Aorta (tissue), 5 donors: ENCODE results near the gene AP3B2. TPM values are rescaled to one million over a fixed set of nuclear protein-coding genes. Genes with fewer than 3 reads are reported as not detected.
A peak's percentile ranks its signal among the peaks of the same experiment; 100 is the strongest.

ENCODE experiments used
- ATAC-seq: fragments of 200-7000 bp; cut with Tn5 transposase; one replicate; pipeline ENCODE4 v1.9.1; 2022; ENCODE audit warnings: moderate library complexity; ENCODE audit not compliant: low FRiP score
- DNase-seq, 2 donors: peaks; one replicate each; pipeline ENCODE4 v3.0.0-alpha.2; 2020
- H3K27ac ChIP-seq, 2 donors: one replicate each; pipeline ENCODE4 v1.5.1; 2013; ENCODE audit warnings: low read length in 2 of 2, mild to moderate bottlenecking in 2 of 2, moderate library complexity in 2 of 2, control low read depth in 1 of 2, inconsistent platforms in 1 of 2, low read depth in 1 of 2
- H3K27me3 ChIP-seq, 2 donors: one replicate each; pipeline ENCODE4 v1.6.1; 2013; ENCODE audit warnings: control low read depth in 1 of 2, low read length in 1 of 2, mild to moderate bottlenecking in 1 of 2, moderate library complexity in 1 of 2; ENCODE audit not compliant: insufficient read depth in 2 of 2, control insufficient read depth in 1 of 2
- H3K36me3 ChIP-seq, 2 donors: one replicate each; pipeline ENCODE4 v1.6.1; 2013; ENCODE audit warnings: control low read depth in 1 of 2, low read length in 1 of 2, mild to moderate bottlenecking in 1 of 2; ENCODE audit not compliant: insufficient read depth in 2 of 2, control insufficient read depth in 1 of 2
- H3K4me1 ChIP-seq, 2 donors: one replicate each; pipeline ENCODE4 v1.6.1; 2013; ENCODE audit warnings: low read length in 2 of 2, control low read depth in 1 of 2, mild to moderate bottlenecking in 1 of 2, moderate library complexity in 1 of 2; ENCODE audit not compliant: insufficient read depth in 2 of 2, control insufficient read depth in 1 of 2
- H3K4me3 ChIP-seq, 2 donors: one replicate each; pipeline ENCODE4 v1.5.1; 2013; ENCODE audit warnings: low read length in 2 of 2, control low read depth in 1 of 2, mild to moderate bottlenecking in 1 of 2
- H3K9me3 ChIP-seq: one replicate; pipeline ENCODE4 v1.6.1; 2013; ENCODE audit warnings: mild to moderate bottlenecking, low read length; ENCODE audit not compliant: control insufficient read depth
- WGBS, 2 donors: extraction: QIAGEN DNeasy Blood & Tissue Kit; methylation state at CpG; one replicate each; pipeline ENCODE4 v1.1.7; 2013; 5-methylcytosine and 5-hydroxymethylcytosine counted together
- intact Hi-C, 2 donors: fragments of 100-400 bp; cut with DNase I; formaldehyde crosslinking; loops; one replicate each; pipeline versions ENCODE4 v1.14.2 to v1.15.0; 2022
- polyA plus RNA-seq, 2 donors: library from polyadenylated mRNA; stranded (reverse); fragments of 200-250 nt; gene quantifications; one replicate each; pipeline ENCODE4 v1.2.3, GENCODE V29; 2013
- total RNA-seq, 2 donors: library from RNA; stranded (reverse); fragmentation: NEBNext Ultra II Directional; extraction: Animal tissue kit (Norgen Biotek cat#: 25700); gene quantifications; one replicate each; pipeline ENCODE4 v1.2.1, GENCODE V29; 2021
- donor health status: healthy with polysubstance abuse.
- donor health status: Bipolar disorder and iron deficiency.
- donor health status: DM: no; HTN: no; CAD: no.
- donor health status: DM: no; HTN: no; CAD: no.
- donor health status: DM: yes; HTN: yes; CAD: no.

The AP3B2 gene
- total and polyA plus RNA-seq, 4 donors = 0.16 to 1.6 (median 0.42) TPM; not detected in 1

DNA sequence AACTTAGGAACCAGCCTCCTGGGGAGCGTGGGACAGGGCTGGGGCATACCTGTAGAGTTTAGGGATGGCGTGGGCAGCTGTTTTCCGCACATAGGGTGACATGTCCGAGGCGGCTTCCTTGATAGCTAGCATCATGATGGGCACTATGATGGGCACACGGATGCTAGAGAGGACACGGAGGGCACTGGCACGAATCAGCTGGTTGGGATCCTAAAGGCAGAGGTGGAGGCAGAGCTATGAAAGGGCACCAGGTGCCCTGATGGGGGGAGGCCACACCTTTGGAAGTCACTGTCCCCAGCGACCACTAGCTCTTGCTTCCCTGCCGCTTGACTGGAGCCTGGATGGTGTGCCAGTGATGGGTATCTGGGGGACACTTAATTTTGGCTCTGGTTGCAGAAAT is 28.3 kb downstream of the AP3B2 start:
- no peak overlapping the region for H3K4me3 ChIP-seq
- DNase-seq = no peak
- H3K9me3 ChIP-seq = no peaks in the 10 kb centered on the region
- no peak overlapping the region for H3K27ac ChIP-seq
- no peaks in the 10 kb centered on the region for H3K36me3 ChIP-seq
- H3K4me1 ChIP-seq = no peaks in the 10 kb centered on the region
- WGBS, 2 donors = 85 to 87% methylated on average over 10 of the region's 10 CpGs
- ATAC-seq = no peak
- intact Hi-C loops = no loop called here
- no peaks in the 10 kb centered on the region for H3K27me3 ChIP-seq

DNA sequence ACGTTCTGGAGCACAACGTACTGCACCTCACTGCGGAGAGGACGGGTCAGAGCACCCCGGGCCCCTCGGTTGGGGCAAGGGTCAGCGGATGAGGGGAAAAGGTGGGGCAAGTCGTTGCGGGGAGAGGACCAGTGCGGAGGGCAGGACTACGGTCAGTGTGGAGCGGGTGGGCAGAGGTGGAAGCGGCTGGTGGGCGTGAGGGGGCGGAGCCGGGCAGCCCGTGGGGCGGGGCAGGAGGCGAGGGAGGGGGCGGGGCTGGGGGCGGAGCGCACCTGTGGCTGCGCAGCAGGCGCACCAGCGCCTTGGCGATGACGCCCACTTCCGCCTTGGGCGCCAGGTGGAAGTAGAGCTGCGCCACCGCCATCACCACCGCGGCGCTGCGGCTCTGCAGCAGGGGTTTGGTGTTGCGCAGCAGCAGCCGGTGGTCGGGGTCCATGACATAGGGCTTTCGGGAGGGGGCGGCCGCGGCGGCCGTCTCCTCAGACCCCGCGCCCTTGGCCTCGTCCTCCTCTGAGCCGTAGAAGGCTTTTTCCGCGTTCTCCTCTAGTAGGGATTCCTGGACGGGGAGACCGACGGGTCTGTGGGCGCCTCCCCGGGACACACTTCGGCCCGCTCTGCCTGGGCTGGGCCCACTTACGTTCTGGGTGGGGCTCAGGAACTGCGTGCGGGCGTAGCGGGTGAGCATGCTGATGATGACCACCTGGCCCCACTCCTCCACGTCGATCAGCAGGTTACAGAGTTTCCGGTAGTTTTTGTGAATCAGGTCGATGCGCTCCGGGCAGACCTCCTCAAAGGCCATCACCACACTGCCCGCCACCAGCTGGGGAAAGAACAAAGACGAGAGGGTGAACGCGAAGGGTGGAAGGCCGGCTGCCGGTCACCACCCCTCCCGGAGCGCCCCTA is 29.2 kb downstream of the AP3B2 start:
- 2 to 3% methylated on average over 68 to 76 of the region's 76 CpGs for WGBS, 2 donors
- no peaks in the 10 kb centered on the region for H3K4me1 ChIP-seq
- no peak overlapping the region for H3K27ac ChIP-seq
- ATAC-seq (peak; percentile 44), DNase-seq (no peak)
- H3K4me3 ChIP-seq = no peak overlapping the region
- H3K27me3 ChIP-seq = no peaks in the 10 kb centered on the region
- H3K36me3 ChIP-seq = no peaks in the 10 kb centered on the region
- H3K9me3 ChIP-seq = no peaks in the 10 kb centered on the region
- intact Hi-C loops = no loop called here

GRCh38 chr15:82679626-82680199 is 30.0 kb downstream of the AP3B2 start:
- no peak overlapping the region for H3K27ac ChIP-seq
- 26 to 27% methylated on average over 19 of the region's 19 CpGs for WGBS, 2 donors
- DNase-seq (no peak), ATAC-seq (peak; percentile 10)
- H3K9me3 ChIP-seq = no peaks in the 10 kb centered on the region
- no peaks in the 10 kb centered on the region for H3K27me3 ChIP-seq
- H3K36me3 ChIP-seq = no peaks in the 10 kb centered on the region
- intact Hi-C loops = no loop called here
- no peaks in the 10 kb centered on the region for H3K4me1 ChIP-seq
- H3K4me3 ChIP-seq = no peak overlapping the region

DNA sequence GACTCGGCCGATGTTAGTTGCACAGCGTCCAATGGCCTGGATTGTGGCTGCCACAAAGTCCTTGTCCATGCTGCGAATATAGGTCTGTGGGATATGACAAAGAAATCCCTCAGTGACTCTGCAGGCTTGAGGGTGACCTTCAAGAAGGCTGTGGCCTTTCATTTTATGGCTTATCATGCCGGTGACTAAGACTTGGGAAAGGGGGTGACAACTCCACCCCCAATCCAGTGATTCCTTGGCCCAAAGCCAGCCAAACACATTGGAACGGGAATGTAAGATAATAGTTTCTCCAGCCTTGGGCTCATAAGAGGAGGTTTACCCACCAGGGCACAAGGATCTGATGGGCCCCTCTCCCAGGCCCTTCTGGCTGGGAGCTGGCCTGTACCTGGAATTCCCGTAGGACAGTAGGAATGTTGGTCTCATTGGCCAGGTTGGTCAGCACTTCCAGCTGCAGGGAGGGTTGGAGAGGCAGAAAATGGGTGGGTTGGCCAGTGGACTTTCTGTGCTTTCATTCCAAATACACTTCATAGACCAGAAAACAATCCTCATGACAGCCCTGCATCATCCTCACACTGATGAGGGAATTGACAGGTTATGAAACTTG is 31.9 kb downstream of the AP3B2 start:
- H3K9me3 ChIP-seq = no peaks in the 10 kb centered on the region
- H3K4me3 ChIP-seq = no peak overlapping the region
- ATAC-seq (no peak), DNase-seq (no peak)
- no peaks in the 10 kb centered on the region for H3K27me3 ChIP-seq
- WGBS, 2 donors = 80 to 87% methylated on average over 7 of the region's 7 CpGs
- H3K36me3 ChIP-seq = no peaks in the 10 kb centered on the region
- no peaks in the 10 kb centered on the region for H3K4me1 ChIP-seq
- no peak overlapping the region for H3K27ac ChIP-seq
- intact Hi-C loops = no loop called here

GRCh38 chr15:82674873-82675272 is 34.8 kb downstream of the AP3B2 start:
- Histone ChIP-seq H3K36me3 (no peaks in the 10 kb centered on the region), H3K9me3 (no peaks in the 10 kb centered on the region), H3K4me3 (no peak overlapping the region), H3K27ac (no peak overlapping the region), H3K4me1 (no peaks in the 10 kb centered on the region), H3K27me3 (no peaks in the 10 kb centered on the region)
- no peak for DNase-seq
- WGBS, 2 donors = 67 to 80% methylated on average over 2 of the region's 2 CpGs
- intact Hi-C loops = no loop called here
- no peak for ATAC-seq

DNA sequence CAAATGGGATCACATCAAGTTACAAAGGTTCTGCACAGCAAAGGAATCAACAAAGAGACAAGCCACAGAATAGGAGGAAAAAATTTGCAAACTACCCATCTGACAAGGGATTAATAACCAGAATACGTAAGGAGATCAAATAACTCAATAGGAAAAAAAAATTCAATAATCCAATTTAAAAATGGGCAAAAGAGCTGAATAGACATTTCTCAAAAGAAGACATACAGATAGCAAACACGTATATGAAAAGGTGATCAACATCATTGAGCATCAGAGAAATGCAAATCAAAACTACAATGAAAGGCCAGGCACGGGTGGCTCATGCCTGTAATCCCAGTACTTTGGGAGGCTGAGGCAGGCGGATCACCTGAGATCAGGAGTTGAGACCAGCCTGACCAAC is 39.0 kb downstream of the AP3B2 start:
- WGBS, 2 donors = 82 to 86% methylated on average over 4 of the region's 4 CpGs
- no peak overlapping the region for H3K27ac ChIP-seq
- no peaks in the 10 kb centered on the region for H3K36me3 ChIP-seq
- DNase-seq = no peak
- no peaks in the 10 kb centered on the region for H3K9me3 ChIP-seq
- ATAC-seq = no peak
- intact Hi-C loops = no loop called here
- no peaks in the 10 kb centered on the region for H3K27me3 ChIP-seq
- H3K4me3 ChIP-seq = no peak overlapping the region
- H3K4me1 ChIP-seq = no peaks in the 10 kb centered on the region

GRCh38 chr15:82666606-82667005 is 43.1 kb downstream of the AP3B2 start:
- no peaks in the 10 kb centered on the region for H3K27me3 ChIP-seq
- H3K27ac ChIP-seq = no peak overlapping the region
- H3K4me1 ChIP-seq = no peaks in the 10 kb centered on the region
- H3K9me3 ChIP-seq = no peaks in the 10 kb centered on the region
- intact Hi-C loops = no loop called here
- WGBS, 2 donors = 90 to 91% methylated on average over 10 of the region's 10 CpGs
- no peak for DNase-seq
- H3K4me3 ChIP-seq = no peak overlapping the region
- no peak for ATAC-seq
- no peaks in the 10 kb centered on the region for H3K36me3 ChIP-seq

- Histone ChIP-seq H3K9me3 (no peaks in the 10 kb centered on the region), H3K27ac (no peak overlapping the region), H3K4me3 (no peak overlapping the region), H3K27me3 (no peaks in the 10 kb centered on the region), H3K4me1 (no peaks in the 10 kb centered on the region), H3K36me3 (no peaks in the 10 kb centered on the region)
- WGBS, 2 donors = 81 to 86% methylated on average over 5 of the region's 5 CpGs
- no peak for DNase-seq
- ATAC-seq = no peak
- intact Hi-C loops = loop anchor here in 1 of 2 donors (5.0 kb wide), 1 partner anchor 43 kb away; the partner anchor contains the start of gene AP3B2
These were observed 45.7 kb downstream of the AP3B2 start for GRCh38 chr15:82664021-82664420.
